WI38 (cell line): Measurements from ENCODE around the gene TP53INP2.

Experiments
- H3K4me3 ChIP-seq: 2 replicates; pipeline ENCODE4 v1.5.1; 2011; ENCODE audit warnings: low read depth, mild to moderate bottlenecking, control low read depth, low read length
- CTCF ChIP-seq: IDR thresholded peaks from 2 replicates; pipeline ENCODE4 v1.5.1; 2012; ENCODE audit warnings: low read depth, mild to moderate bottlenecking, control low read depth, low read length

Gene TP53INP2

GRCh38 chr20:34701405-34702085 is 2.6 kb upstream of the TP53INP2 start:
- no peak overlapping the region for H3K4me3 ChIP-seq
- no peak for TF ChIP-seq CTCF

DNA sequence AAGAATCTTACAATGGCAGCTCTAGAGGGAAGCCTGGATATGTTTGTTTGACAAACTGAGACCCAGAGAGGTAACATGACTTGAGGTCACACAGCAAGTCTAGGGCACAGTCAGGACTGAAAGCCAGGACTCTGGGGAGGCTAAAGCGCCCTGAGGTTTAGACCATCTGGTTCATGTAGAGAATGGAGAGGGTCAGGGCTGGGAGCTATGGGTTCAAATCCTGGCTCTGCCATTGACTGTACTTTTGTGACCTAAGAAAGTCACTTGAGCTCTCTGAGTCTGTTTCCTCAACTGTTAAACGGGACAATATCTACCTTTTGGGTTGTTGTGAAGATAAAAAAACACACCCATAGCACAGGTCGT is 1.1 kb upstream of the TP53INP2 start:
- TF ChIP-seq CTCF, result no peak
- H3K4me3 ChIP-seq, result peak overlapping the region; percentile 83

GRCh38 chr20:34703424-34704176 is 544 bp upstream of the TP53INP2 start:
- H3K4me3 ChIP-seq, result peak overlapping the region; percentile 83
- no peak for TF ChIP-seq CTCF

- TF ChIP-seq CTCF, result no peak
- H3K4me3 ChIP-seq, result peak overlapping the region; percentile 83
These were observed 858 bp downstream of the TP53INP2 start for GRCh38 chr20:34705008-34705396.

GRCh38 chr20:34705397-34706301 is 1.5 kb downstream of the TP53INP2 start:
- no peak; the same call in 1 of the 2 replicates for TF ChIP-seq CTCF
- peak overlapping the region; percentile 83 for H3K4me3 ChIP-seq

DNA sequence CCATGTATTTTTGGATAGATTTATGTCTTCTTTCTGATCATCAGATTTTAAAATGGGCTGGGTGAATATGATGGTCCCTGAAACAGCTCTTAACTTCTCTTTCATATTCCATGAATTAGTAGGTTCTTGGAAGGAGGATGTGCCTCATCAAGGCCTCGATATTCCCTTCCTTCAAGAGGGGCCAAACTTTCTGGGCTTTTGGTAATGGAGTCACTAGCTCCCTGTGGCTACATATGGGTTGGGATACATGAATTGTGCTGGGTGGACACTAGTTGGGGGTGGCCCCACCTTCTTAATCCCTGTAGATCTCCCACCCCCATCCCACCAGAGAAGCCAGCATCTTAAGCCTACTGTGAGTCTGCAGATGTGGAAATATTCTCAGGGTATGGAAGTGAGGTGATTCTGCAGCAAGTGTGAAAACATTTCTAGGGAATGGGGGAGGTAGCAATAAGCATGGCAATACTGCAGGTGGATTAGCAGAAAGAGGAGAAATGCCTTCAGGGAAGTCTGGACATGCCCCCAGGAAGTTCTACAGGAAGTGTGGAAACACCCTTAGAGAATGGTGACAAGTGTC is 2.2 kb downstream of the TP53INP2 start:
- no peak overlapping the region for H3K4me3 ChIP-seq
- TF ChIP-seq CTCF, result no peak
